HG03571 (cell line): Measurements from ENCODE around the gene PER1.
A peak's percentile ranks its signal among the peaks of the same experiment; 100 is the strongest.

ENCODE experiments used
- ATAC-seq: cut with Tn5 transposase; IDR thresholded peaks from one replicate; pipeline ENCODE4 v1.9.1; 2021; ENCODE audit not compliant: unreplicated experiment

PER1 gene

GRCh38 chr17:8103549-8103948 lies 48.7 kb downstream of the PER1 start:
- no peak for ATAC-seq

- ATAC-seq = no peak
These were observed 50.5 kb downstream of the PER1 start for GRCh38 chr17:8101721-8102120.

- ATAC-seq = no peak
These were observed 51.4 kb downstream of the PER1 start for GRCh38 chr17:8100763-8101162.

GRCh38 chr17:8100111-8100510 lies 52.1 kb downstream of the PER1 start:
- no peak for ATAC-seq

GRCh38 chr17:8096541-8096940 lies 55.7 kb downstream of the PER1 start:
- ATAC-seq = no peak

- no peak for ATAC-seq
These were observed 56.8 kb downstream of the PER1 start for GRCh38 chr17:8095361-8095760.

- ATAC-seq = peak; percentile 57
These were observed 61.0 kb downstream of the PER1 start for GRCh38 chr17:8091033-8091687.
